ENCODE data around the gene TRIM4. TPM values are rescaled to one million over a fixed set of nuclear protein-coding genes. Genes with fewer than 3 reads are reported as not detected.
"Not testable (repeated sequence)": the region's sequence is repeated elsewhere in the genome, so short reads cannot be mapped to it uniquely, and the experiment has no call there.

Gene TRIM4
- total RNA-seq, 1 donor from 2014 or later, result 35.8 TPM

DNA sequence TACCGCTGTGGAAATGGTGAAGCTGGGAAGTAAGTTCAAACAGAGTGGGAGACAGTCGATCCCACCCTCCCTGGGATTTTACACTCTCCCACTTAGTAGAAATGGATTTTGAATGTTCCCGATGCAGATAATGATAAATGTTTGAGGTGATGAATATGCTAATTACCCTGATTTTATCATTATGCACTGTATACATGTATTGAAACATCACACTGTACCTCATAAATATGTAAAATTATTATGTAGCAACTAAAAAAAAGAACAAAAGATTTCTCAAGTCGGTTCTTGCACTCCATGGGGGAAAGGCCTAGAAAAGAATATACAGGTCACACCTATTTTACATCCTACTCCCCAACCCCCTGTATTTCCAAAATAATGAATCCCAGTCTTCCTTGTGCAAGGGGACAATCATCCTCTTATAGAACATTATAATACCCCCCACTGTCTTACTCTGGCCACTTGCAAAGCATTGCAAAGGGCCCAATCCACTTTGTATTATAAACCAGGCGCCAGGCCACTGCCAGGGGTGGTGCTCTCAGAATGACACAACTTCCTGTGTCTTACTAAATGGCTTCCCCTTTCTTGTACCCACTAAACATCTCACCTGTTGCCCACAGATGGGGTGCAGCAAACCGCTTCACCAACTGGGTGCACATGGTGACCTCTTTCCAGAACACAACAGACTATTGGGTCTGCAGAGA is 21.9 kb downstream of the TRIM4 start:
- H3K9me3 Mint-ChIP-seq, result no peaks in the 10 kb centered on the region
- peaks cover 42% of the 10 kb centered on the region for H3K36me3 Mint-ChIP-seq (ENCODE audit: low read depth)
- intact Hi-C loops (cut with micrococcal nuclease), result no loop called here
- DNase-seq, result no peak
- peak; percentile 21 for ATAC-seq (ENCODE audit: low read depth)
- H3K27ac Mint-ChIP-seq, result peak overlapping the region; percentile 27
- ChIA-PET POLR2A (no interaction called here), CTCF (no interaction called here)
- H3K4me3 Mint-ChIP-seq, result no peak overlapping the region
- no peaks in the 10 kb centered on the region for H3K27me3 Mint-ChIP-seq
- TF ChIP-seq, protein P1, sequence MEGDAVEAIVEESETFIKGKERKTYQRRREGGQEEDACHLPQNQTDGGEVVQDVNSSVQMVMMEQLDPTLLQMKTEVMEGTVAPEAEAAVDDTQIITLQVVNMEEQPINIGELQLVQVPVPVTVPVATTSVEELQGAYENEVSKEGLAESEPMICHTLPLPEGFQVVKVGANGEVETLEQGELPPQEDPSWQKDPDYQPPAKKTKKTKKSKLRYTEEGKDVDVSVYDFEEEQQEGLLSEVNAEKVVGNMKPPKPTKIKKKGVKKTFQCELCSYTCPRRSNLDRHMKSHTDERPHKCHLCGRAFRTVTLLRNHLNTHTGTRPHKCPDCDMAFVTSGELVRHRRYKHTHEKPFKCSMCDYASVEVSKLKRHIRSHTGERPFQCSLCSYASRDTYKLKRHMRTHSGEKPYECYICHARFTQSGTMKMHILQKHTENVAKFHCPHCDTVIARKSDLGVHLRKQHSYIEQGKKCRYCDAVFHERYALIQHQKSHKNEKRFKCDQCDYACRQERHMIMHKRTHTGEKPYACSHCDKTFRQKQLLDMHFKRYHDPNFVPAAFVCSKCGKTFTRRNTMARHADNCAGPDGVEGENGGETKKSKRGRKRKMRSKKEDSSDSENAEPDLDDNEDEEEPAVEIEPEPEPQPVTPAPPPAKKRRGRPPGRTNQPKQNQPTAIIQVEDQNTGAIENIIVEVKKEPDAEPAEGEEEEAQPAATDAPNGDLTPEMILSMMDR (IDR thresholded peaks at IDR 0.05), result no peak
- peaks cover 13% of the 10 kb centered on the region for H3K4me1 Mint-ChIP-seq

DNA sequence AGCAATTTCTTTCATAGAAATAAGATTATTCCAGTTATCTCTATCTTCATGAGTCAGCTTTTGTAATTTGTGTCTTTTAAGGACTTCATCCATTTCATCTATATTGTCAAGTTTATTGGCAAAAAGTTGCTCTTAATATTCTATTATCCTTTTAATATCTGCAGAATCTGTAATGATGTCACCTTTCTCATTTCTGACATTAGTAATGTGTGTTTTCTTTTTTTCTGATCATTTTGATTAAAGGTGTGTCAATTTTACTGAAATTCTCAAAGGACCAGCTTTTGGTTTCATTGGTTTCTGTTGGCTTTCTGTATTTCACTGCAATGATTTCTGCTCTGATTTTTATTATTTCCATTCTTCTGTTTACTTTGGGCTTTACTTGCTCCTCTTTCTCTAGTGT is 24.6 kb downstream of the TRIM4 start:
- ChIA-PET CTCF (no interaction called here), POLR2A (no interaction called here)
- ATAC-seq (ENCODE audit: low read depth), result no peak
- no peaks in the 10 kb centered on the region for H3K27me3 Mint-ChIP-seq
- no peak overlapping the region for H3K4me3 Mint-ChIP-seq
- peaks cover 7% of the 10 kb centered on the region for H3K9me3 Mint-ChIP-seq
- intact Hi-C loops (cut with micrococcal nuclease), result no loop called here
- TF ChIP-seq, protein P1 (IDR thresholded peaks at IDR 0.05), result no peak
- H3K36me3 Mint-ChIP-seq (ENCODE audit: low read depth), result peaks cover 43% of the 10 kb centered on the region
- H3K4me1 Mint-ChIP-seq, result peaks cover 13% of the 10 kb centered on the region
- DNase-seq, result no peak
- H3K27ac Mint-ChIP-seq, result no peak overlapping the region

DNA sequence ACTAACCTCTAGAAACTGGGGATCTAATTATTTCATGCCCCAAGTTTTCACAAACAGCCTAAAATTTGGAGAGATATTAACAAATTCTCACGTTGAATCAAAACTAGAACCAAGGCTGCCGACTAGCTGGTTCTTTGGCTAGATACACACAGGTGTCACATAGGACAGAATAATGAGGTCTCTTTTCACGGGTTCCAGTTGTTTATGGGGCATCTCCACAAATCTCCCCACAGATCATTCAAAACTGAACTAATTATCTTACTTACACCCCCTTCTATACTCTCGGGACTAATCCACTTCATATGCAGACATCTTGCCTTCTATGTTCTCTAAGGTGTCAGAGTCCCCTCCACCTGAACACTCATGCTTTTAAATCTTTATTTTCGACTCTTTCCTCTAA is 26.1 kb downstream of the TRIM4 start:
- intact Hi-C loops (cut with micrococcal nuclease), result no loop called here
- no peak overlapping the region for H3K27ac Mint-ChIP-seq
- no peak for DNase-seq
- ATAC-seq (ENCODE audit: low read depth), result no peak
- peaks cover 8% of the 10 kb centered on the region for H3K9me3 Mint-ChIP-seq
- ChIA-PET CTCF (no interaction called here), POLR2A (no interaction called here)
- TF ChIP-seq, protein P1 (IDR thresholded peaks at IDR 0.05), result no peak
- H3K27me3 Mint-ChIP-seq, result no peaks in the 10 kb centered on the region
- no peak overlapping the region for H3K4me3 Mint-ChIP-seq
- H3K4me1 Mint-ChIP-seq, result peaks cover 12% of the 10 kb centered on the region
- peaks cover 44% of the 10 kb centered on the region for H3K36me3 Mint-ChIP-seq (ENCODE audit: low read depth)

DNA sequence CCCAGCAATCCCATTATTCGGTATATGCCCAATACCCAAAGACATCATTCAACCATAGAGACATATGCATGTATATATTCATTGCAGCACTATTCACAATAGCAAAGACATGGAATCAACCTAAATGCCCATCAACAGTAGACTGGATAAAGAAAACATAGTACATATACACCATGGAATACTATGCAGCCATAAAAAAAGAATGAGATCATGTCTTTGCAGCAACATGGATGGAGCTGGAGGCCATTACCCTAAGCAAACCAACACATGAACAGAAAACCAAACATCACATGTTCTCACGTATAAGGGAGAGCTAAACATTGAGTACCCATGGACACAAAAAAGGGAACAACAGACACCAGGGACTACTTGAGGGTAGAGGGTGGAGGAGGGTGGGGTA is 29.0 kb downstream of the TRIM4 start:
- DNase-seq; H3K9me3 Mint-ChIP-seq; intact Hi-C loops (cut with micrococcal nuclease); ATAC-seq (ENCODE audit: low read depth); H3K27me3 Mint-ChIP-seq; CTCF ChIA-PET; H3K27ac Mint-ChIP-seq; H3K4me3 Mint-ChIP-seq; POLR2A ChIA-PET; H3K4me1 Mint-ChIP-seq: not testable (repeated sequence)
- H3K36me3 Mint-ChIP-seq (ENCODE audit: low read depth), result peaks cover 38% of the 10 kb centered on the region

DNA sequence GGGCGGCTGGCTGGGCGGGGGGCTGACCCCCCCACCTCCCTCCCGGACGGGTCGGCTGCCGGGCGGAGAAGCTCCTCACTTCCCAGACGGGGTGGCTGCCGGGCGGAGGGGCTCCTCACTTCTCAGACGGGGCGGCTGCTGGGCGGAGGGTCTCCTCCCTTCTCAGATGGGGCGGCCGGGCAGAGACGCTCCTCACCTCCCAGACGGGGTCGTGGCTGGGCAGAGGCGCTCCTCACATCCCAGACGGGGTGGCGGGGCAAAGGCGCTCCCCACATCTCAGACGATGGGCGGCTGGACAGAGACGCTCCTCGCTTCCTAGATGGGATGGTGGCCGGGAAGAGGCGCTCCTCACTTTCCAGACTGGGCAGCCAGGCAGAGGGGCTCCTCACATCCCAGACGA is 31.0 kb downstream of the TRIM4 start:
- H3K4me1 Mint-ChIP-seq; DNase-seq; H3K27ac Mint-ChIP-seq; H3K27me3 Mint-ChIP-seq; H3K4me3 Mint-ChIP-seq; CTCF ChIA-PET; intact Hi-C loops (cut with micrococcal nuclease); POLR2A ChIA-PET; H3K9me3 Mint-ChIP-seq; ATAC-seq (ENCODE audit: low read depth): not testable (repeated sequence)
- peaks cover 39% of the 10 kb centered on the region for H3K36me3 Mint-ChIP-seq (ENCODE audit: low read depth)

DNA sequence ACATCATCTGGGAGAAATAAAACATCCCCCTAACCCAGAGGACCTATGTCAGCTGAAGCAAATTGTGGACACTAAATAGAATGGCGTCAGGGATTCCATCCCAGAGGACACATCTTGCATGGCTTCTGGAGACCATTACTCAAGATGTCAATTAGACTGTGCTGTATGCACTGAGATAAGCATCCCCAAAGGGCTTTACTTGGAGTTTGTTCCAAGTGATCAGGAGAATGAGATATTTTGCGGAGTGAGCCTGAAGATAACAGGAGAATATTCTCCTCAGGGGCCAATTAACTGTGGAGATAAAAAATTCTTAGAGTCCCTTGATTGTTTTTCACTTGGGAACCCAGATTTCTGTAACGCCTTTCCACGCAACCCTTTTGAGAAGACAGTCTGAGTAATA is 38.0 kb downstream of the TRIM4 start:
- Mint-ChIP-seq H3K4me1 (no peaks in the 10 kb centered on the region), H3K27ac (no peak overlapping the region), H3K27me3 (no peaks in the 10 kb centered on the region), H3K36me3 (ENCODE audit: low read depth) (peaks cover 7% of the 10 kb centered on the region), H3K4me3 (no peak overlapping the region), H3K9me3 (no peaks in the 10 kb centered on the region)
- TF ChIP-seq, protein P1 (IDR thresholded peaks at IDR 0.05), result no peak
- intact Hi-C loops (cut with micrococcal nuclease), result no loop called here
- ATAC-seq (ENCODE audit: low read depth) (no peak), DNase-seq (no peak)
- ChIA-PET CTCF (no interaction called here), POLR2A (interaction anchor here (0.5 kb wide), 1 partner anchor 940 kb away, joined by 4 read pairs; no protein-coding TSS in a partner anchor)

All from activated B cell treated with CpG ODN at 0.5 μM for 24 hours (primary cell).